ENCODE results near the gene PYGM.
A peak's percentile ranks its signal among the peaks of the same experiment; 100 is the strongest.

Gene PYGM

DNA sequence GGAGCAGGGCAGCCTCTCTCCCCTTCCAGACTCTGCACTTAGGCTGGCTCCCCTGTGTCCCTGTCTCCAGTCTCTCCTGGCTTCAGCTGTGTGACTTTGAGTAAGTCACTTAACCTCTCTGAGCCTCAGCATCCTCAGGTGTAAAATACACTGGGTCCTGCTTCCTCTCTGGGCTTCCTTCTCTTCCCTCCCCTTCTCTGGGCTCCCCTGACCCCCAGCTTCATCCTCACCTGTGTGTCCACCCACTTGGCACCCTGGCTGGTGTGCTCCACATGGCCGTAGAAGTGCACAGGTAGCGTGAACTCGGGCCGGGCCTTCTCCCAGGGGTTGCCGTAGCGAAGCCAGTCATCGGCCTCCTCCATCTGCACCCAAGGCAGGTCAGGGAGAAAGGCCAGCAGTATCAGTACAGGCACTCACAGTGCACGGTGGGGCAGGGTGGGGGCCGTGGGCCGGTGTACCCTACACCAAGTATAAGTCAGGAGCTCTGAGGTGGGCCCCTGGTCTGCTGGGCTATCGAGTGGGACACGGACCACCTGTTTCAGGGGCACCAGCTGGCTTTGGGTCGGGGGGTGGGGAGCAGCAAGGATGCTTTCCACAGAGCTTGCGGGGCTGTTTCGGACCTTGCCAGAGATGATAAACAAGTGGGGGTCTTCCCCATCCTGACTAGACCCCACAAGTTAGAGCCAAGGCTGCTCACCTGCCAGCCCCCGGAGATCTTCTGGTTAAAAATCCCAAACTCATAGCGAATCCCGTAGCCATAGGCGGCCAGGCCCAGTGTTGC, 2.0 kb downstream of the PYGM start:
- in situ Hi-C loops (cut with MboI; ENCODE audit: low pct_unique_long_range_greater_than_20kb, low sequenced_read_pairs, unreplicated experiment) = no loop called here
- DNase-seq (ENCODE audit: low spot score) = no peak
- TF ChIP-seq, protein P1, sequence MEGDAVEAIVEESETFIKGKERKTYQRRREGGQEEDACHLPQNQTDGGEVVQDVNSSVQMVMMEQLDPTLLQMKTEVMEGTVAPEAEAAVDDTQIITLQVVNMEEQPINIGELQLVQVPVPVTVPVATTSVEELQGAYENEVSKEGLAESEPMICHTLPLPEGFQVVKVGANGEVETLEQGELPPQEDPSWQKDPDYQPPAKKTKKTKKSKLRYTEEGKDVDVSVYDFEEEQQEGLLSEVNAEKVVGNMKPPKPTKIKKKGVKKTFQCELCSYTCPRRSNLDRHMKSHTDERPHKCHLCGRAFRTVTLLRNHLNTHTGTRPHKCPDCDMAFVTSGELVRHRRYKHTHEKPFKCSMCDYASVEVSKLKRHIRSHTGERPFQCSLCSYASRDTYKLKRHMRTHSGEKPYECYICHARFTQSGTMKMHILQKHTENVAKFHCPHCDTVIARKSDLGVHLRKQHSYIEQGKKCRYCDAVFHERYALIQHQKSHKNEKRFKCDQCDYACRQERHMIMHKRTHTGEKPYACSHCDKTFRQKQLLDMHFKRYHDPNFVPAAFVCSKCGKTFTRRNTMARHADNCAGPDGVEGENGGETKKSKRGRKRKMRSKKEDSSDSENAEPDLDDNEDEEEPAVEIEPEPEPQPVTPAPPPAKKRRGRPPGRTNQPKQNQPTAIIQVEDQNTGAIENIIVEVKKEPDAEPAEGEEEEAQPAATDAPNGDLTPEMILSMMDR (IDR thresholded peaks at IDR 0.05; ENCODE audit: extremely low read depth, insufficient read depth, missing control alignments) = no peak

DNA sequence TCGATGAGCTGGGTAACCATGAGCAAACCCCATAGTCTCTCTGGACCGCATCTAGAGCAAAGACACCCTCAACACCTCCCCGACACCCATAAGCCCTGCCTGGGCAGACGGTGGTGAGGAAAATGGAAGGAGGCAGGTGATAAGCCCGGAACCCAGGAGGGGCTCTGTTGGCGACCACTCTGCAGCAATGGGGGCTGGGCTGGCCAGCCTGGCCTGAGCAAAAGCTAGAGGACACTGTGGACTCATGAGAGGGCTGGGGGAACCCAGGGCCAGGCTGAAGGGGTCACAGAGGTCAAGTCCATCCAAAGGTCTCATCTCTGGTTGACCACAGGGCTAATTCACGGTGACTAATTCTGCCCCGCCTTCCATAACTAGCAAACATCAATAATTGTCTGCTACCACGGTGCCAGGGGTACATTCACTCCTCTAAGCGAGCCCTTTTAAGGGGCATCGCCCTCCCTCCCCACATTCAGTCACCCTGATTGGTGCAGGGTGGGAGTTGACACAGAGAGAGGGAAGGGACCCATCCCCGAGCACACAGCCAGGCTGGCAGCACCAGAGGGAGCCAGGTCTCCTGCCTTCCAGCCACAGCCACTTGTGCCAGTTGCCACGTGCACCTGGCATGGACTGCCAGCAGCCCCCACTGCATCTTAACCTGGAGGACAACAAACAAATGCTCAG, 4.0 kb downstream of the PYGM start:
- TF ChIP-seq, protein P1 (IDR thresholded peaks at IDR 0.05; ENCODE audit: extremely low read depth, insufficient read depth, missing control alignments) = no peak
- in situ Hi-C loops (cut with MboI; ENCODE audit: low pct_unique_long_range_greater_than_20kb, low sequenced_read_pairs, unreplicated experiment) = no loop called here
- peak; percentile 16 for DNase-seq (ENCODE audit: low spot score)

DNA sequence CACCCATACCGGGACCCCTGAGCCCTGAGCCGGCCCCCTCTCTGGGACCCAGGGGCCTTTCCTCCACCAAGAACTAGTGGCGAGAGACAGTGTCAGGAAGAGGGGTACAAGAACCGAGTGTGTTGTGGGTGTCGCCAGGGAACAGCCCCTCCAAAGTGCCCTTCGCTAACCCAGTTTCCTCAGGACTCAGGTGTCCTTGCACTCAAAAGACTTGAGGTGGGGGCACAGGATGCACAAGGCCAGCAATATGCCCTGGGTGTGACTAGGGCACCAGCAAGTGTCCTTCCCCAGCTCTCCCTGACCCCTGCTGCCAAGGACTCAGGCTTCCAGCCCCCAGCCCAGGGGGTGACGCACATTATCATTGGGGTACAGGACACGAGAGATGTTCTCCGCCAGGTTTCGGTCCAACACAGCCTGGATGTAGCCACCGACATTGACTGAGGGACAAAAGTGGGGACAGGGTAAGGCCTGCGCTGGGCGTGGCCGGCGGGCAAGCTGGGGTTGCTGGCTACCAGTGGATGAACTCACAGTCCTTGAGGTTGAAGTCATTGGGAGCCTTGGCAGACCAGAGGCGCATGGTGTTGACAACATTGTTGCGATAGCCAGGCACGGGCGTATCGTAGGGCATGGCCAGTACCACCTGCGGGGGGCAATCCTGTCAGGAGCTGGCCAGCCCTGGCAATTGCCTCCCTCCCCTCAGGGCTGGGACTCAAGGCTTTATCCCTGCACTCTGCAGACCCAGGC, 4.7 kb downstream of the PYGM start:
- no peak for DNase-seq (ENCODE audit: low spot score)
- in situ Hi-C loops (cut with MboI; ENCODE audit: low pct_unique_long_range_greater_than_20kb, low sequenced_read_pairs, unreplicated experiment) = no loop called here
- TF ChIP-seq, protein P1 (IDR thresholded peaks at IDR 0.05; ENCODE audit: extremely low read depth, insufficient read depth, missing control alignments) = no peak

DNA sequence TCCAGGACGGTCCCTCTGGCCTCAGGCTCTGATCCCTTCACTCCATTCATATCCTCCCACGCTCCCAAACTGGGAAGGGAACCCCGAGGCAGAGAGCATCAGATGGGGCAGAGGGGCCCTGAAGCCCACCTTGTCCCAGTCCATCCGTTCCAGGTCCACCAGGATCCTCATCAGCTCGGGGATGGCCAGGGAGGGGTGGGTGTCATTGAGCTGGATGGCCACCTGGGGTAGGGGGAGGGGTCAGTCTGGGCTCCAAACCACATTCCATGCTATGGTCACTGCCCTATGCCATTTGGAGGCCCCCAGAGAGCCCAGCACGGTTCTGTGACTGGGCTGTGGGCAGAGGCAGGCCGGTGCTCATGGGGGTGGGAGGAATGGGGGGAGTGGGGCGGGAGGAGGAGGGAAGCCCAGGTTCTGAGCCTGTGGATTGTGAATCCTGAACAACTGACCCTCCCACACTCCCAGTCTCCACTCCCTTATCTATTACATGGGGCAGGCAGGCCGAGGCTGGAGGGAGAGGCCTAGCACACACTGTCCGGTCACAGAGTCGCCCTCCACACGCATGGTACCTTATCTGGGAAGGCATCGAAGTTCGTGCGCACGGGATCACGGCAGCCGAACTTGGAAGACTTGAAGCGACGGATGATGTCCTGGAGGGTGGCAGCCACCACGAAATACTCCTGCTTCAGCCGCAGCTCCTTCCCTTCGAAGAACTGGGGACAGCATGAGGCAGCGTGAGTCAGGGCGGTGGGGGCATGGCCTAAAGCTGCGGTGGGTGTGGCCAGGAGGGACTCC, 5.5 kb downstream of the PYGM start:
- no peak for DNase-seq (ENCODE audit: low spot score)
- in situ Hi-C loops (cut with MboI; ENCODE audit: low pct_unique_long_range_greater_than_20kb, low sequenced_read_pairs, unreplicated experiment) = no loop called here
- TF ChIP-seq, protein P1 (IDR thresholded peaks at IDR 0.05; ENCODE audit: extremely low read depth, insufficient read depth, missing control alignments) = no peak

DNA sequence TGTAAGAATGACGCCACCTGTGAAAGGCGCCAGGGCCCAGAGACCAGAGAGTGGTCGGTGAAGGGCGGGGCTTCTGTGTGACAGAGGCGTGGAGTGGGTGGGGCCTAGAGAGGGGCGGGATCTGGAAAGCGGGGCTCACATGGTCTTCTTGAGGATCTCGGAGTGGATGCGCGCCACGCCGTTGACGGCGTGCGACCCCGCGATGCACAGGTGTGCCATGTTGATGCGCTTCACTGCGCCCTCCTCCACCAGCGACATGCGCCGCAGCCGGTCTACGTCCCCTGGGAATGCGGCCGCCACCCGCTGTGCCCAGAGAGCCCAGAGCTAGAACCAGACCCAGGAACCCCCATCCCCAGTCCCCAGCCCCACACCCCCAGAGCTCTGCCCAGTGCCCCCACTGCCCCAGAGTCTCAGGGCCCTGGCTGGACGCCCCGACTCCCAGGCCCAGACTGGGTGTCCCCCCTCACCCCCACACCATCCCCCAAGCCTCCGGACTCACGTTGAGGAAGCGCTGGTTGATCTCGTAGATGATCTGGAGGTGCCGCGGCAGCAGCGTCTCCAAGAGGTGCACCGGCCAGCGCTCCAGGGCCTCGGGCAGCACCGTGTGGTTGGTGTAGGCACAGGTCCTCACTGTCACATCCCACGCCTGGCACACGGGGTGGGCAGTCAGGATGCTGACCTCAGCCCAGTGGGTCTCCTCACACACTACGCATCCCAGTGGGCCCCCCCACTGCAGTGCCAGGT, 6.2 kb downstream of the PYGM start:
- TF ChIP-seq, protein P1 (IDR thresholded peaks at IDR 0.05; ENCODE audit: extremely low read depth, insufficient read depth, missing control alignments) = no peak
- DNase-seq (ENCODE audit: low spot score) = no peak
- in situ Hi-C loops (cut with MboI; ENCODE audit: low pct_unique_long_range_greater_than_20kb, low sequenced_read_pairs, unreplicated experiment) = no loop called here
